ENCODE measurements around the gene DENND2A.

DENND2A gene

DNA sequence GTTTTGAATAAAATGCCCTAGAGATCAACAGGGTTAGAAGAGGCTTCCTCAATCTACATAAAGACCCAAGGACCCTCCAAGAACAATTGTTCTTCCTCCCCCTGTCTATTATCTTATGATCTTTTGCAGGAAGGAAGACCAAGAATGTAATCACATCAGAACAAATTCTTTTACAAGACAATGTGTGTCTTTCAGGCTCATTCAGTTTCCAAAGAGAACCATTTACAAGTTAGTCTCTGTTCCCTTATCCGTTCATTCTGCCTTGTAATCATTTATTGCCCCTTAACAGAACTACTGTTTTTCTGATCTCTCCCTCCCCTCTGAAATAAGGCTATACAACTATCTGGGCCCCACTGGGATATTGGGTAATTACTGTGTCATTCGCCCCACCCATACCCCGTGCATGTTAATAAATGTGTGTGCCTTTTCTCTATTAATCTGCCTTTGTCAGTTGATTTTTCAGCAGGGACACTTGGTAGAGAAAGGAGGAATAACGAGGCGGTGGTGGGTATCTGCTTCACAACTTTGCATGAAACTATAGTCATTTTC, 155.6 kb downstream of the DENND2A start:
- no peak for DNase-seq (ENCODE audit: low read depth)

GRCh38 chr7:140484479-140484878, 156.1 kb downstream of the DENND2A start:
- no peak for DNase-seq (ENCODE audit: low read depth)
- no peak overlapping the region for H3K4me3 ChIP-seq (ENCODE audit: low read depth, low read length)
- TF ChIP-seq MYC (IDR thresholded peaks at IDR 0.05; ENCODE audit: low read depth, low read length) (no peak), CTCF (IDR thresholded peaks at IDR 0.05; ENCODE audit: low read depth, low read length) (no peak), POLR2A (IDR thresholded peaks at IDR 0.05; ENCODE audit: extremely low read depth, insufficient read length) (no peak), MAX (IDR thresholded peaks at IDR 0.05; ENCODE audit: low read depth, low read length) (no peak)

More for the DNA sequence above, 155.6 kb downstream of the DENND2A start:
- TF ChIP-seq POLR2A (IDR thresholded peaks at IDR 0.05; ENCODE audit: extremely low read depth, insufficient read length) (no peak), MAX (IDR thresholded peaks at IDR 0.05; ENCODE audit: low read depth, low read length) (no peak), MYC (IDR thresholded peaks at IDR 0.05; ENCODE audit: low read depth, low read length) (no peak)
- H3K4me3 ChIP-seq (ENCODE audit: low read depth, low read length): no peak overlapping the region

- TF ChIP-seq MAX (IDR thresholded peaks at IDR 0.05; ENCODE audit: low read depth, low read length): no peak
- TF ChIP-seq CTCF (IDR thresholded peaks at IDR 0.05; ENCODE audit: low read depth, low read length): no peak
- no peak for TF ChIP-seq POLR2A (IDR thresholded peaks at IDR 0.05; ENCODE audit: extremely low read depth, insufficient read length)
- TF ChIP-seq MYC (IDR thresholded peaks at IDR 0.05; ENCODE audit: low read depth, low read length): no peak
- peak overlapping the region; percentile 96 for H3K4me3 ChIP-seq (ENCODE audit: low read depth, low read length)
- DNase-seq (ENCODE audit: low read depth): no peak
Measured at GRCh38 chr7:140479739-140480084, 160.9 kb downstream of the DENND2A start.

- DNase-seq (ENCODE audit: low read depth): peak; percentile 98
- TF ChIP-seq MAX (IDR thresholded peaks at IDR 0.05; ENCODE audit: low read depth, low read length) (0 out of 2 replicates have a peak, but pooled peaks have one; percentile 28), CTCF (IDR thresholded peaks at IDR 0.05; ENCODE audit: low read depth, low read length) (no peak), MYC (IDR thresholded peaks at IDR 0.05; ENCODE audit: low read depth, low read length) (no peak), POLR2A (IDR thresholded peaks at IDR 0.05; ENCODE audit: extremely low read depth, insufficient read length) (peak; percentile 70)
- H3K4me3 ChIP-seq (ENCODE audit: low read depth, low read length): peak within 1 kb of the TSS; percentile 96
Measured at GRCh38 chr7:140479062-140479738, 161.4 kb downstream of the DENND2A start, which contains the start of gene MKRN1. MKRN1 (minus strand) TSS chr7:140479505; CDS start chr7:140479344, 161 bp downstream.

GRCh38 chr7:140478246-140479061, 162.2 kb downstream of the DENND2A start:
- peak; percentile 88 for DNase-seq (ENCODE audit: low read depth)
- TF ChIP-seq CTCF (IDR thresholded peaks at IDR 0.05; ENCODE audit: low read depth, low read length): no peak
- TF ChIP-seq POLR2A (IDR thresholded peaks at IDR 0.05; ENCODE audit: extremely low read depth, insufficient read length): peak; percentile 32
- 0 out of 2 replicates have a peak, but pooled peaks have one; percentile 23 for TF ChIP-seq MAX (IDR thresholded peaks at IDR 0.05; ENCODE audit: low read depth, low read length)
- peak overlapping the region; percentile 96 for H3K4me3 ChIP-seq (ENCODE audit: low read depth, low read length)

Measured in NB4 (cell line).